Muscle of back (tissue), 11 donors: ENCODE data around the gene TMEM120A. TPM values are rescaled to one million over a fixed set of nuclear protein-coding genes. Genes with fewer than 3 reads are reported as not detected.

ENCODE experiments used
- DNase-seq, 3 donors: peaks; one replicate each; pipeline versions ENCODE4 v3.0.0 to v3.0.0-alpha.2; 2013
- polyA plus RNA-seq, 10 donors: library from polyadenylated mRNA; unstranded; fragments of 120-200 nt; gene quantifications; one replicate each; pipeline ENCODE4 v1.2.1, GENCODE V29; 2013; ENCODE audit not compliant: insufficient read length in 10 of 10

The TMEM120A gene
- polyA plus RNA-seq, 10 donors: 34.2 to 54.9 (median 41.2) TPM

DNA sequence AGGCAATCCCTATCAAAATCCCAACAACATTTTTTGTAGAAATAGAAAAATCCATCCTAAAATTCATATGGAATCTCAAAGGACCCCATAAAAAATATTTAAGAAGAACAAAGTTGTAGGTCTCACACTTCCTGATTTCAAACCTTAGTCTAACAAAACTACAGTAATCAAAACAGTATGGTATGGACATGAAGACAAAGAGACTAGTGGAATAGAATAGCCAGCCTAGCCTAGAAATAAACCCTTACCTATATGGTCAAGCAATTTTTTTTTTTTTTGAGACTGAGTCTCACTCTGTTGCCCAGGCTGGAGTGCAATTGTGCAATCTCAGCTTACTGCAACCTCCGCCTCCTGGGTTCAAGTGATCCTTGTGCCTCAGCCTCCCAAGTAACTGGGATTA lies 3.6 kb upstream of the TMEM120A start:
- no peak for DNase-seq

DNA sequence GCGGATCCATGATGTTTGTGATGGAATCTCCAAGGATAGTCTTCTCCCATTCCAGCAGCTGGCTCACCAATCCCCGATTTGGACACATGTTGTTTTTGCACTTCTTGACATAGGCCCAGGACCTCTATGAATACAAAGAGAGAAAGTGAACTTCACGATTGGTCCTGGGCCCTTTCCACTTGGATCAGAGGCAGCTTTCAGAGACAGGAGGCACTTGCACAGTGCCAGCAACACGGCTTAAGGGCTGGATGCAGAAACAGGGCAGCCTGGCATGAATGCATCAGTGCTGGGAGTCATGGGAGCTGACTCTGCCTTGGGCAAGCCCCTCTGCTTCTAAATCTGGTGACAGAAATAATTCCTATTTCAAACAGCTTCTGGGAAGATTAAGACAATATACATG lies 2.1 kb upstream of the TMEM120A start:
- DNase-seq: peak in 1 of 3 donors; percentile 2

DNA sequence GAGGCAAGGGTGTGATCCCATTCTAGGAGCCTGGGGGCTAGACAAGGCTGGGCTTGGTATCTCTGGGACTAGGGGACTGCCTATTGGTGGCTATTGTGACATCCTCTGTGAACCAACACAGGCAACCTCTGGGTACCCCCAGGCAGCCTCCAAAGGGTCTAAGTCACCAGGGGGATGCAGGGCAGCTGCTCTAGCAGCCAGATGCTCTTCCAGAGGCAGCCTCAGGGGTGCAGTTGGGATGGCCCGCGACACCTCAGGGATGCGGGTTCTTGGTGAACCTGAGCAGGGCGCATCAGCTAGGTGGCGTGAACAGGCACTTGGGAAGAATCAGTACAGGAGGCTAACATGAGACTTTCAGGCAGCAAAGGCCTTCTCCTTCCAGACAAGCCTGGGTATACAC lies 1.6 kb upstream of the TMEM120A start:
- DNase-seq: peak in 1 of 3 donors; percentile 1

DNA sequence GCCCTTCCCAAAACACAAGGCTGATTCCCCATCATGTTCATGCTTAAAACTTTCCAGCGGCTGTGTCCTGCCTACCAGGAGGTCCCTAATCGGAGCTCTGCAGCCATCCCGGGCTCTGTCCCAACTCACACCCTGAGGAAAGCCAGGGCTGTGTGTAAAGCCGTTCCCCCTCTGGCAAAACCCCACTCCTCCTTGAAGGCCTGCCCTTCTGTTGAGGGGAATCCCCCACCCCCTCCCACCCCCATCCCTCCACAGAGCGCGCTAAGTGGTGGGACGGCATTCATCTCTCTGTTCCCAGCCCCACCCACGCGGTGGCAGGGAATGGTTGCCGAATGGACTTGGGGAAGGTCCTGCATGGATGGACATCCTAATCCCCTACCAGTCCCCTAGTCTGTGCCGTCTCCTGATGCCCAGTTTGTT lies 667 bp upstream of the TMEM120A start:
- no peak for DNase-seq

DNA sequence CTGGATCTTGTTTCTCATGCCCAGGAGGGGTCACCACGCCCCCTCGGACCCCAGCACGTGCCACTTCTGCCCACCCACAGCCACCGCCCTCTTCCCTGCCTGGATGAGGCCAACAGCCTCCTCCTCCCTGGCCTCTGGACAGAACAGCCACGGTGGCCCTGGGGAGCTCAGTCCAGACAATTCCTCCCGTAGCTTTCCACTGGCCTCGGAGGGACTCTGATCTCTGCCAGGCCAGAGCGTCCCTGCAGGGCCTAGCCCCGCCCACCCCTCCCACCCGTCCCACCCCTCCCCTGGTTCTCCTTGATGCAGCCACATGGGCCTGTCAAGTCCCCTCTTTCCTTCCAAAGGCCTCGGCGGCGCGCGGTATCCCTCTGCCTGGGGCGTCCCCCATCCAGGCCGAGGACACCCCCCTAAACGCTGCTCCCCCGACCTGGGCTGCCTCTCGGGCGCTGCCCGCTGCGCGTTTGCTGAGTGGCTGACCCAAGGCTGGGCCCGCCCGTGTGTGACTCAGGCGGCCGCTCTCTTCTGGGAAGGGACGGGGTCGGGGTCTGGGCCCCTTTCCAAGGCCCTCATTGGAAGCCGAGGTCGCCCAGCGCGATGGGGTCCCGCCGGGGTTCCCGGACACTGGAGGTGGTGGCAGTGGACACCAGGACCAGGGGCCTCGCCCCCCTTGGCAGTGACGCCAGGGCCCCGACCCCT lies 557 bp downstream of the TMEM120A start:
- peak; percentile 35 to 76 (median 48) for DNase-seq

DNA sequence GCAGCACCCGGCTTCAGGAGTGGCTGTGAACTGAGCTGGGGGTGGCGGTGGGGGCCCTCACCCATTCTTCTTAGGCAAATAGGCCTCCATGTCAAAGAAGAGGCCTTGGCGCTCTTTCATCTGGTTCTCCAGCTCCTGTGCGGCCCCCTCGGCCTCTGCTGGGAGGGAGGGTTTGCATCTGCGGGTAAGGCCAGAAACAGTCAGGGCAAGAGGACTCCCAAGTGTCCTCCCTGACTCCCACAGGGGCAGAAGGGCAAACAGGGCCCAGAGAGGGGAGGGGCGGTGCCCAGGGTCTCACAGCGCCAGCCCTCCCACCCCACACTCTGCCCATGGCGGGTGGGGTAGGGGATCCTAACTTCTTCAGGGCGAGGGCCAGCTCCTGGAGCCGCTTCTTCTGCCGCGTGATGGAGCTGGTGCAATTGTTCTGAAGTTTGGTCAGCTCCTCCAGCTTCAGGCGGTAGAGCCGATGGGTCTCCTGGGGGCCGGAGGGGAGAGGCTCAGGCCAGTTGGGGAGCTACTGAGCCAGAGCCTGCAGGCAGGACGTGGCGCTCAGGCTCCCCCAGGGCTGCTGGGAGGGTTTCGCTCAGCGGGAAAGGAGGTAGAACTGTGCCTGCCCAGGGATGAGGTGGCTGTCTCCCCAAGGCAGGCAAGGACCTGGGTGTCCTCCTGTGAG lies 2.2 kb downstream of the TMEM120A start:
- peak in 1 of 3 donors; percentile 37 for DNase-seq

DNA sequence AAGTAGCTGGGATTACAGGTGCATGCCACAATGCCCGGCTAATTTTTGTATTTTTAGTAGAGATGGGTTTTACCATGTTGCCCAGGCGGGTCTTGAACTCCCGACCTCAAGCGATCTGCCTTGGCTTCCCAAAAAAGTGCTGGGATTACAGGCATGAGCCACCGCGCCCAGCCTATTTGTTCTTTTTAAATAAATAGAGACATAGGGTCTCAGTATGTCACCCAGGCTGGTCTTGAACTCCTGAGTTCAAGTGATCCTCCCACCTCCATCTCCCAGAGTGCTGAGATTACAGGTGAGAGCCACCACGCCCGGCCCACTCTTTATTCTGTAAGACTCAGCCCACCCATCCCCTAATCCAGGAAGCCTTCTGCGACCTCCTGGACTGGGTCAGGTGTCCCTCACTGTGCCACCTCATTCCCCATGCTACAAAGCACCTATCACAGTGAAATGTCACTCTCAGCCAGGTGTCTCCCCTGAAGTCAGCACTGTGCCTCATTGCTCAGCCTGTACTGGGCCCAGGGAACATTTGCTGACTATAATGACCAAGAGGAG lies 2.8 kb downstream of the TMEM120A start:
- peak in 1 of 3 donors; percentile 1 for DNase-seq

DNA sequence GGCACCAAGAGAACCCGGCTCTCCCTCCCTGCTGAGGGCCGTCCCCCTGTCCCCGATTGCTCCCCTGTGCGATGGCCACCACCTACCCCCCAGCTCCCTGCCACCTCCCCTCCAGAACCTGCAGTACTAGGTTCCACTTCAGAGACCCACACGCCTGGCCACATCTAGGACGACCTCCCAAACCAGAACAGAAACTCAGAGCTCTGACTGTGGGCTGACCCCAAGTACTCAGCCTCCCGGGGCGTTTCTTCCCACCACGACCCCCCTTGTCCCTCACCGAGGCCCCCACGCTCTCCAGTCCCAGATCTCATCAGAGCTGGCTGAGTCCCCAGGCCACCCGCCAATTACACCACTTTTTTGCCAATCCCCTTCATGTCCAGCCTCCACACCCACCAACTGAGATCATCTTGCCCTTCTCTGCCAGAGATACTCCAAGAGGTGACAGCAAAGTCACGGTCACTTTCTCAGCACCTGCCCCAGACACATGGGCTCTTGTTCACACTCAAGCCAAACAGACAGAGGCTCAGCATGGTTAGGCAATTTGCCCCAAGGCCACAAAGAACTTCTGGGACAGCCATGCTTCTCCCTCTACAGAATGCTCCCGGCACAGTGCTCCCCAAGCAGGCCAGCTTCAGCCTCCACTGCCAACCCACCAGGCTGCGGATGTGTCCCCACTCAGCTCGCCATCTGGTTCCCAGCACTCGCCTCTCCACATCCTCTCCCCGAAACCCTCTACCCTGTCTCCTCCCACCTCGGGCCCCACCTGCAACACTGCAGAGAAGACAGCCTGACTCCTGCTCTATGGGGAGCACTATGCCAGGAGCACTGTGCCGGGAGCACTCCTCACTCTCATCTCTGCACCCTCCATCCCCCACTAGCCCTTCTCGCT lies 4.7 kb downstream of the TMEM120A start:
- DNase-seq: peak in 1 of 3 donors; percentile 55

DNA sequence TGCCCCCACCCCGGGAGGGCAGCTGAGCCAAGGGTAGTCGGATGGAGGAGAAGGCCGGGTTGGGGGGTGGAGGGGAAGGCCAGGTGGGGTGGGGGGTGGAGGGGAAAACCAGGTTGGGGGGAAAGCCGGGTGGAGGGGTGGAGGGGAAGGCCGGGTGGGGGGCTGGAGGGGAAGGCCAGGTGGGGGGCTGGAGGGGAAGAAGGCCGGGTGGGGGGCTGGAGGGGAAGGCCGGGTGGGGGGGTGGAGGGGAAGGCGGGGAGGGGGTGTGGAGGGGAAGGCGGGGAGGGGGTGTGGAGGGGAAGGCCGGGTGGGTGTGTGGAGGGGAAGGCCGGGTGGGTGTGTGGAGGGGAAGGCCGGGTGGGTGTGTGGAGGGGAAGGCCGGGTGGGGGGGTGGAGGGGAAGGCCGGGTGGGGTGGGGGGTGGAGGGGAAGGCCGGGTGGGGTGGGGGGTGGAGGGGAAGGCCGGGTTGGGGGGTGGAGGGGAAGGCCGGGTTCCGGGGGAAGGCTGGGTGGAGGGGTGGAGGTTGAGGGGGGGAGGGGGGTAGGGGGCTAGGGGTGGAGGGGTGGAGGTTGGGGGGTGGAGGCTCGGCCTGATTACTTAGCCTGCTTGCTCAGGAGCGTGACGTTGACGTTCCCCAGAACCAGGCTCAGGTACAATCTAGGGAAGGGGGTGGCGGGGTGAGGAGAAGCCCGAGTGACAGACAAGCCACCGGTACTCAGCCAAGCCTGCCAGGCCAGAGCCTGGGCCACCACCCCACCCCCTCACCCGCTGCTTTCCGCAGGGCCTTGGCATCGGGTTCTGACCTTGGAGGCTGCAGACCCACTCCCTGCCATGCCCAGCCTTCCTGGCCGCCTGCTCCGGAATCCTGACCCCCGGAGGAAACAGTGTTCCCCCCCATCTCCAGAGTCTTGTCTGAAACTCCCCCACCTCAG lies 5.6 kb downstream of the TMEM120A start:
- DNase-seq: peak in 1 of 3 donors; percentile 33

DNA sequence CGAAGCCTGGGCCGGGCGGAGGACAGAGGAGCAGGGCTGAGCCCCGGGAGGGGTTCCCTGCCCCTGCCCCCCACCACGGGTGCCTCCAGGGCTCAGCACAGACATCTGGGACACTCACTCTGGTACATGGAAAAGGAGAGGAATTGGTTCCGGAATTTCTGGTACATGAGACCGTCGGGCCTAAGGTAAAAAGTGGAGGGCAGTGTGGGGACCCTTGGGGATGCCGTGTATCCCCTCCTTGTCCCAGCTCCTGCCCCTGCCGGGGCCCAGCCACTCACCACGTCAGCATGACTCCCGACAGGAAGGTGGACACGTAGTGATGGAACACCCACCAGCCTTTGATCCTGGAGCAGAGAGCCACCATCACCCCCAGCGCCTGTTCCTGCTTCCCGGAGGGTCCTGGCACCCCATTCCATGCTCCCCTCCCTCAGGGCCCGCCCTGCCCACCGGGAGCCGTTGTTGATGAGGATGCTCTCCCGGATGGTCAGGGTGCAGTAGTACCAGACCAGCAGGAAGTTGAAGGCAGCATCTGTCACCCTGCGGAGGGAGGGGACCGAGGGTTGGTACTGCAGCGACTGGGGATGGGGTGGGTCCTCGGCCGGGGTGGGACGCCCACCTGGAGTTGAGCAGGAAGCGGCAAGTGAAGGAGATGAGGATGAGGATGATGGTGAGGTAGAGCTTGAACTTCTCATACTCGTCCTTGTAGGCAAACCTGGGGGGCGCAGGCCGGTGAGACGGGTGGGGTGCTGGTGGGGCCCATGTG lies 6.4 kb downstream of the TMEM120A start:
- peak in 1 of 3 donors; percentile 3 for DNase-seq

DNA sequence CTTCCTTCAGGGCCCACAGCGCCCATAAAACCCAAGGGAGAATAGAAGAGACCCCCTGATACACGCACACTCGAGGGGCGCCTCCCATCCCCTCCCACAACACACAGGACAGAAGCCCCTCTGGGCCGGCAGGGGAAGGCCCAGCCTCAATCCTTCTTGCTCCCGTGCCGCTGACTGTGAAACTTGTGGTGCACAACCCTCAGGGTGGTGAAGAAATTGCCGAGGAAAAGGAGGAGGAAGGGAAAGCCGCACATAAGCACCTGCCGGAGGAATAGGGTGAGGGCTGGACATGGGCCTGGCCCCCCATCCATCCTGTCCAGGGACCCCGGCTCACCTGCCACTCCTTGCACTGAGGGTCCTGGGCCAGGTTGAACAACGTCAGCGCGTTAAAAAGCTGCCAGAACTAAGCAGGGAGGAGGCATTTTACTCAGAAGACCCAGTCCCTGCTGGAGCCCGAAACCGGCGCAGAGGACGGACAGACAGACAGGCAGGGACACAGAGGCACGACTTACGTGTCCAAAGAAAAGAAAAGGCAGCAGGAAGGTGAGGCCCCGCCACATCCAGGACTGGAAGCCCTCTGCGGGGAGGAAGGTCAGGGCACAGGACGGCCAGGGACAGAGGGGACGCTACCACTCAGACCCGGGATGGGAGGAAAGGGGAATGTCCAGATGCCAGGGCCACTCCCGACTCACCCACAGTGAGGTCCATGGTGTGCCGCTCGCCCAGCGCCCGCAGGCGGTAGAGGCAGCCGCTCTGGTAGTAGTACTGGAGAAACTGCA lies 7.2 kb downstream of the TMEM120A start:
- peak in 1 of 3 donors; percentile 10 for DNase-seq

DNA sequence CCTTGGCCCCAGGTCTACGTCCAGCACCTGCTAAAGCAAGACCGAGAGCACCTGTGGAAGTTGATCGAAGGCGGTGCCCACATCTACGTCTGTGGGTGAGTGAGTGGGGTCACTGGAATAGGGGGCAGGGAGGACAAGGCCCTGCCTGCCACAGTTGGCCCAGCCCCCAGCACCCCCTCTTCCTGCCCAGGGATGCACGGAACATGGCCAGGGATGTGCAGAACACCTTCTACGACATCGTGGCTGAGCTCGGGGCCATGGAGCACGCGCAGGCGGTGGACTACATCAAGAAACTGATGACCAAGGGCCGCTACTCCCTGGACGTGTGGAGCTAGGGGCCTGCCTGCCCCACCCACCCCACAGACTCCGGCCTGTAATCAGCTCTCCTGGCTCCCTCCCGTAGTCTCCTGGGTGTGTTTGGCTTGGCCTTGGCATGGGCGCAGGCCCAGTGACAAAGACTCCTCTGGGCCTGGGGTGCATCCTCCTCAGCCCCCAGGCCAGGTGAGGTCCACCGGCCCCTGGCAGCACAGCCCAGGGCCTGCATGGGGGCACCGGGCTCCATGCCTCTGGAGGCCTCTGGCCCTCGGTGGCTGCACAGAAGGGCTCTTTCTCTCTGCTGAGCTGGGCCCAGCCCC lies 8.1 kb downstream of the TMEM120A start:
- no peak for DNase-seq

DNA sequence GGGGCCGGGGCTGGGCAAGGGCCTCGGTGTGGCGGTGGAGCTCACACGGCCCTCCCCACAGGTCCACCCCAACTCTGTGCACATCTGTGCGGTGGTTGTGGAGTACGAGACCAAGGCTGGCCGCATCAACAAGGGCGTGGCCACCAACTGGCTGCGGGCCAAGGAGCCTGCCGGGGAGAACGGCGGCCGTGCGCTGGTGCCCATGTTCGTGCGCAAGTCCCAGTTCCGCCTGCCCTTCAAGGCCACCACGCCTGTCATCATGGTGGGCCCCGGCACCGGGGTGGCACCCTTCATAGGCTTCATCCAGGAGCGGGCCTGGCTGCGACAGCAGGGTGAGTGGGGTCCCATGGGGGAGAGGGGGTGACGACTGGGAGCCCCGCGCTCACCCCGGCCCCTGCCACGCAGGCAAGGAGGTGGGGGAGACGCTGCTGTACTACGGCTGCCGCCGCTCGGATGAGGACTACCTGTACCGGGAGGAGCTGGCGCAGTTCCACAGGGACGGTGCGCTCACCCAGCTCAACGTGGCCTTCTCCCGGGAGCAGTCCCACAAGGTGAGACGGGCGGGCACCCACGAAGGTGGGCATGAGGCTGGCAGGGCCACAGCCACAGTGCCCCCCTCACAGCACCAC lies 8.8 kb downstream of the TMEM120A start:
- no peak for DNase-seq

DNA sequence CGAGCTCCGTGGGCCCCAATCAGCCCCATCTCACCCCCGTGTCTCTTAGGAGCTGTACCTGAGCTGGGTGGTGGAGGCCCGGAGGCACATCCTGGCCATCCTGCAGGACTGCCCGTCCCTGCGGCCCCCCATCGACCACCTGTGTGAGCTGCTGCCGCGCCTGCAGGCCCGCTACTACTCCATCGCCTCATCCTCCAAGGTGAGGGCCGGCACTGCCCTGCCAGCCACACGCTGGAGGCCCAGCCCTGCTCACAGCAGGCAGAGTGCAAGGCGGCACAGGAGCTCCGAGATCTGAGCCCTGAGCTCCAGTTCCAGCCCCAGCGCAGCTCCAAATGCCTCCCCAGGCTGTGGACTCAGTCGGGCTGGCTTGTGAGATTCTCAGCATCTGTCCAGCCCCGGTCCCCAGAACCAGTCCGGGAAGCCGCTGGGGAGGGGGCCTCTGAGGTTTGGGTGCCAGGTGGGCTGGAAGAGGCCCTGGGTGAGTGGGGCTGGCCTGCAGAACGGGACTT lies 9.3 kb downstream of the TMEM120A start:
- DNase-seq: no peak

DNA sequence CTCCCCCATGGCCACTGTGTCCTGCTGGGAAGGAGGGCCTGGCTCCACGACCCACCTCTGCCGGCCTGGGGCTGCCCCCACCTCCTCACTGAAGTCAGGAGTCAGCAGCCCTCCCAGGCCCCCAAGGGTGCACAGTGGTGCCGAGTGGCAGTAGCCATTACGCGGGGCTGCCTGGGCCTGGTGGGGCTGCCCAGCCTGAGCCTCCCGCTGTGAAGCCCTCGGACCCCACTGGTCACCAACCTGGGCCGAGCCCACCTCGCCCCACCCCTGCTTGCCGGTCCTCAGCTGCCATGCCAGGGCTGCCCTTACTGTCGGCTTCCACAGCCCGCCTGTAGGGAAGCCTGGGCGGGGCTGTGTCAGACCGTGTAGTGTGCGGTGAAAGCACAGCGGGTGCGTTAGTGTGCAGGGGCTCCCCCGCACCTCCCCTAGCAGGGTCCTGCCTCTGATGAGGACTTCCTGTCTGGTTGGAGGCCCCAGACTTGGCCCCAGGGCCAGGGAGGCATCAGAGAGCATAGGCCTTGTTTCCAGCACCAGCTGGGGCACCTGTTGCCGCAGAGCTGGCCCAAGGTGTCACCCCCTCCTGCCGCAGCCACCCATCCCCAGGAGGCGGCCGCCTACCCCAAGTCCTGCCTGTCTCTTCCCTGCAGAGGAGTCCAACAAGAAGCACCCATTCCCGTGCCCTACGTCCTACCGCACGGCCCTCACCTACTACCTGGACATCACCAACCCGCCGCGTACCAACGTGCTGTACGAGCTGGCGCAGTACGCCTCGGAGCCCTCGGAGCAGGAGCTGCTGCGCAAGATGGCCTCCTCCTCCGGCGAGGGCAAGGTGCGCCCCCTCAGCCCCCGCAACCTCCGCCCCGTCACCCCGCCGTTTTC lies 10.0 kb downstream of the TMEM120A start:
- no peak for DNase-seq

DNA sequence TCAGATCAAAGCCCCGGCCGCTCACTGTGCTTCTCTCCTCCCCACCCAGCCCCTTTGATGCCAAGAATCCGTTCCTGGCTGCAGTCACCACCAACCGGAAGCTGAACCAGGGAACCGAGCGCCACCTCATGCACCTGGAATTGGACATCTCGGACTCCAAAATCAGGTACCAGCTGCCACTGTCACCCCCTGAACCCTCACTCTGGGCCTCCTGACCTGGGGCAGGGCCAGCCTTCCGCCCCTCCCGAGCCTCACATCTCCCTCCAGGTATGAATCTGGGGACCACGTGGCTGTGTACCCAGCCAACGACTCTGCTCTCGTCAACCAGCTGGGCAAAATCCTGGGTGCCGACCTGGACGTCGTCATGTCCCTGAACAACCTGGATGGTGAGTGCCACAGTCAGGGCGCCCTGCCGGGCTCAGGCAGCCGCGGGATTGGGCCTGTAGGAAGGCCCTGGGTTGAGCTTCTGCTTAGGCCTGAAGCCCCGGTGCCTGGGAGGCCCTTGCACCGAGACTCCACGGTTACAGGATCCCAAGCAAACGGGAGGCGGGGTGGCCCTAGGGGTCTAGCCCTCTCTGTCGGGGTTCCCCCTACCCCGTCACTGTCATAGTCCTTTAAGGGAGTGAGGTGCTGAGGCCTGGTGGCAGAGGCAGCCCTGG lies 10.8 kb downstream of the TMEM120A start:
- no peak for DNase-seq
